SK-N-SH (cell line): ENCODE measurements around the gene DEXI. TPM values are rescaled to one million over a fixed set of nuclear protein-coding genes. Genes with fewer than 3 reads are reported as not detected.
"Not testable (repeated sequence)": the region's sequence is repeated elsewhere in the genome, so short reads cannot be mapped to it uniquely, and the experiment has no call there.

Experiments used
- CTCF ChIA-PET: fragments of 300-600, 350-600 bp; formaldehyde crosslinking; extraction: SDS; loops from one replicate; lab custom pipeline; 2021; lab: Yijun Ruan, JAX
- POLR2A ChIA-PET: fragments of 350-600 bp; sonication (Branson Sonifier 250); formaldehyde crosslinking; extraction: SDS; loops from one replicate; lab custom pipeline; 2020; ENCODE audit warnings: antibody characterized with exemption, inconsistent platforms; lab: Yijun Ruan, JAX
- DNase-seq: peaks from one replicate; pipeline ENCODE4 v3.0.0; 2012
- H2AFZ ChIP-seq: fragments of 200-600 bp; sonication (generic); 2 replicates; pipeline ENCODE4 v1.8.1; 2016; ENCODE audit warnings: antibody characterized with exemption, mild to moderate bottlenecking, low read depth
- H3F3A ChIP-seq: fragments of 200-600 bp; sonication (generic); replicated peaks from 2 replicates; pipeline ENCODE3; 2016; ENCODE audit warnings: antibody characterized with exemption, mild to moderate bottlenecking; ENCODE audit not compliant: insufficient read depth
- H3K27ac ChIP-seq, 2 experiments: fragments of 200-500 bp in 1 of 2; fragments of 200-600 bp in 1 of 2; sonication (Bioruptor generic) in 1 of 2; sonication (generic), shearing (Covaris generic) in 1 of 2; 2 replicates each; pipeline versions ENCODE4 v1.5.1 to v1.6.1; 2014 to 2016; ENCODE audit warnings: low read depth in 2 of 2, inconsistent platforms in 1 of 2, low read length in 1 of 2, mild to moderate bottlenecking in 1 of 2, mixed read lengths in 1 of 2
- H3K27me3 ChIP-seq: fragments of 200-600 bp; sonication (generic), shearing (Covaris generic); 2 replicates; pipeline ENCODE4 v1.6.1; 2016; ENCODE audit warnings: mixed run types; ENCODE audit not compliant: insufficient read depth
- H3K36me3 ChIP-seq, 2 experiments: fragments of 200-500 bp in 1 of 2; fragments of 200-600 bp in 1 of 2; sonication (Bioruptor generic) in 1 of 2; sonication (generic) in 1 of 2; replicated peaks in 1 of 2; 2 replicates each; pipeline versions ENCODE3 to v1.5.1; 2014 to 2016; ENCODE audit warnings: low read length in 1 of 2, mild to moderate bottlenecking in 1 of 2; ENCODE audit not compliant: insufficient read depth in 2 of 2, control insufficient read depth in 1 of 2
- H3K4me1 ChIP-seq, 2 experiments: fragments of 200-500 bp in 1 of 2; fragments of 200-600 bp in 1 of 2; sonication (Bioruptor generic) in 1 of 2; sonication (generic), shearing (Covaris generic) in 1 of 2; 2 replicates each; pipeline versions ENCODE4 v1.5.1 to v1.6.1; 2014 to 2016; ENCODE audit warnings: low read depth in 1 of 2, low read length in 1 of 2, mixed run types in 1 of 2; ENCODE audit not compliant: insufficient read depth in 2 of 2, control insufficient read depth in 1 of 2
- H3K4me2 ChIP-seq: fragments of 200-600 bp; sonication (generic), shearing (Covaris generic); 2 replicates; pipeline ENCODE4 v1.6.1; 2017; ENCODE audit warnings: mixed run types
- H3K4me3 ChIP-seq, 2 experiments: fragments of 200-500 bp in 1 of 2; fragments of 200-600 bp in 1 of 2; sonication (Bioruptor generic) in 1 of 2; sonication (generic), shearing (Covaris generic) in 1 of 2; 2 replicates each; pipeline versions ENCODE4 v1.5.1 to v1.8.1; 2014 to 2016; ENCODE audit warnings: low read depth in 2 of 2, inconsistent platforms in 1 of 2, low read length in 1 of 2, mild to moderate bottlenecking in 1 of 2, mixed read lengths in 1 of 2, moderate library complexity in 1 of 2
- H3K79me2 ChIP-seq: fragments of 200-600 bp; sonication (generic); 2 replicates; pipeline ENCODE4 v1.8.1; 2017; ENCODE audit warnings: mild to moderate bottlenecking; ENCODE audit not compliant: insufficient read depth
- H3K9ac ChIP-seq: fragments of 200-600 bp; sonication (generic); 2 replicates; pipeline ENCODE4 v1.6.1; 2017; ENCODE audit warnings: mixed run types
- H3K9me2 ChIP-seq: fragments of 200-600 bp; sonication (generic); 2 replicates; pipeline ENCODE4 v1.6.1; 2017; ENCODE audit warnings: mixed run types
- H3K9me3 ChIP-seq: fragments of 200-600 bp; sonication (generic); 2 replicates; pipeline ENCODE4 v1.6.1; 2017; ENCODE audit warnings: mixed run types, mild to moderate bottlenecking, moderate library complexity
- H4K20me1 ChIP-seq: fragments of 200-600 bp; sonication (generic); 2 replicates; pipeline ENCODE4 v1.6.1; 2017; ENCODE audit warnings: mild to moderate bottlenecking, mixed run types; ENCODE audit not compliant: insufficient read depth
- CHD2 ChIP-seq: fragments of 150-350 bp; IDR thresholded peaks from 2 replicates; pipeline ENCODE4 v1.6.1; 2018; ENCODE audit warnings: low read length; ENCODE audit not compliant: partially characterized antibody
- ELF1 ChIP-seq: IDR thresholded peaks from 2 replicates; pipeline ENCODE4 v1.4.0; 2012
- FOSL2 ChIP-seq: IDR thresholded peaks from 2 replicates; pipeline ENCODE4 v1.4.0; 2012; ENCODE audit warnings: low read depth, mild to moderate bottlenecking, moderate library complexity, borderline replicate concordance
- NFIC ChIP-seq: IDR thresholded peaks from 2 replicates; pipeline ENCODE4 v1.4.0; 2012; ENCODE audit warnings: borderline replicate concordance
- NRF1 ChIP-seq: IDR thresholded peaks from 2 replicates; pipeline ENCODE4 v1.6.1; 2012; ENCODE audit warnings: low read depth, mild to moderate bottlenecking, low read length
- POLR2AphosphoS5 ChIP-seq: IDR thresholded peaks from 2 replicates; pipeline ENCODE4 v1.6.1; 2012; ENCODE audit warnings: low read depth, low read length
- RAD21 ChIP-seq: IDR thresholded peaks from 2 replicates; pipeline ENCODE4 v1.6.1; 2012; ENCODE audit warnings: mild to moderate bottlenecking, low read length
- RFX5 ChIP-seq: IDR thresholded peaks from 2 replicates; pipeline ENCODE4 v1.6.1; 2012; ENCODE audit warnings: mild to moderate bottlenecking, improper control_type of control experiment, low read length
- SIN3A ChIP-seq: IDR thresholded peaks from 2 replicates; pipeline ENCODE4 v1.6.1; 2012; ENCODE audit warnings: low read depth, mild to moderate bottlenecking, low read length, moderate library complexity, borderline replicate concordance
- TAF1 ChIP-seq: IDR thresholded peaks from 2 replicates; pipeline ENCODE4 v1.6.1; 2012; ENCODE audit warnings: low read depth, mild to moderate bottlenecking, low read length, moderate library complexity, borderline replicate concordance
- WGBS: methylation state at CpG from one replicate; pipeline ENCODE4 v1.1.6; 2017; ENCODE audit warnings: low lambda C conversion rate; 5-methylcytosine and 5-hydroxymethylcytosine counted together
- polyA plus RNA-seq, 3 experiments: library from polyadenylated mRNA; depleted of rRNA; stranded (reverse); fragments of >200 nt; gene quantifications; 2 replicates each; pipeline ENCODE4 v1.2.3, GENCODE V29; 2012
- TF ChIP-seq, protein P1 (sequence below): IDR thresholded peaks from 2 replicates; pipeline ENCODE4 v1.4.0; 2012; ENCODE audit warnings: low read depth

DEXI gene
- polyA plus RNA-seq, 1 of the 3 experiments (the other 2 are of a cell fraction) = 55.5 TPM

- Histone ChIP-seq H4K20me1 (peaks cover 45% of the 10 kb centered on the region), H3K79me2 (peaks cover 31% of the 10 kb centered on the region), H3K9ac (no peak overlapping the region), H3F3A (no peaks in the 10 kb centered on the region), H3K4me2 (no peak overlapping the region), H3K9me3 (no peaks in the 10 kb centered on the region), H3K4me3 (no peak overlapping the region), H3K27me3 (no peaks in the 10 kb centered on the region), H3K36me3 (peaks cover 8 to 23% of the 10 kb centered on the region in 2 experiments), H3K27ac (no peak overlapping the region), H3K9me2 (no peaks in the 10 kb centered on the region), H3K4me1 (peaks cover 0 to 10% of the 10 kb centered on the region in 2 experiments; a peak in 1 of 4 replicates), H2AFZ (no peak overlapping the region)
- TF ChIP-seq, protein P1, sequence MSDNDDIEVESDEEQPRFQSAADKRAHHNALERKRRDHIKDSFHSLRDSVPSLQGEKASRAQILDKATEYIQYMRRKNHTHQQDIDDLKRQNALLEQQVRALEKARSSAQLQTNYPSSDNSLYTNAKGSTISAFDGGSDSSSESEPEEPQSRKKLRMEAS = no peak
- ChIA-PET CTCF (interaction anchor here (0.6 to 0.9 kb wide), 2 partner anchors 11 to 12 kb away, joined by 3 read pairs; no protein-coding TSS in a partner anchor), POLR2A (no interaction called here)
- WGBS = 91% methylated on average over 13 of the region's 15 CpGs
- no peak for DNase-seq
Measured at GRCh38 chr16:10929853-10930754, 12.2 kb downstream of the DEXI start.

GRCh38 chr16:10929097-10929496 lies 13.2 kb downstream of the DEXI start:
- 90% methylated on average over 11 of the region's 12 CpGs for WGBS
- CTCF ChIA-PET, POLR2A ChIA-PET: not testable (repeated sequence)

DNA sequence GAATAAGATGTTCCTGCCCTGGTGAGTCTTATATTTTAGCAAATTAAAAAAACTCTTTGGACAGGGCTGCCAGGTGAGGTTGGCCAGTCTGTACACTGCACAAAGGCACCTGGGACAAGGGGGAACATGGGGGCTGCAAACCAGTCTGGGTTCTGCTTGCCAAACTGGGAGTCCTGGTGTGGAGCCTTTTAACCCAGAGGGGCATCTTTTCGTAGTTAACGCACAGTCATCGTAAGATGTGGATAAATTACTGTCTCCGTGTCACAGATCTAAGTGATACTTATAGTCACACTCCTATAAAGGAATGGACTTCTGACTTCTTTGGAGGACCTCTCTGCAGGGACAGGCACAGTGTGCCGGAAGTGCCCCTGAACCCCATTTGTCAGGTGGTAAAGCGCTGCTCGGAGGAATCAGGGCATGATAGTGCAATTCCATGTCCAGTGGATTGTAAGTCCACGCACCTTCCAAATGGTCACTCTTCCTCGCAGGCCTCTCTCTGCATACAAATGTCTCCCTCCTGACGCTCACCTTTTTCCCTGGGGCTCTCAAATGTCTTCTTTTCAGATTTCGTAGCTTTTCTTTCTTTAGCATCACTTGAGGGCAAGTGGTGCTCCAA lies 14.7 kb downstream of the DEXI start:
- peaks cover 20% of the 10 kb centered on the region for H4K20me1 ChIP-seq
- DNase-seq = no peak
- POLR2A ChIA-PET = no interaction called here
- no peak overlapping the region for H3K4me2 ChIP-seq
- no peak overlapping the region for H2AFZ ChIP-seq
- H3K9ac ChIP-seq = no peak overlapping the region
- TF ChIP-seq CHD2 (no peak), NRF1 (no peak), POLR2AphosphoS5 (no peak), SIN3A (no peak), ELF1 (no peak), RFX5 (no peak), NFIC (no peak), RAD21 (no peak), FOSL2 (no peak), TAF1 (no peak)
- no peak overlapping the region for H3K4me3 ChIP-seq
- H3K9me2 ChIP-seq = no peaks in the 10 kb centered on the region
- H3K36me3 ChIP-seq = peaks cover 5 to 22% of the 10 kb centered on the region in 2 experiments
- no peaks in the 10 kb centered on the region for H3K4me1 ChIP-seq
- H3K27me3 ChIP-seq = no peaks in the 10 kb centered on the region
- WGBS = 96% methylated on average over 9 of the region's 11 CpGs
- 0 out of 2 replicates have a peak, but pooled peaks cover 6% of the 10 kb centered on the region for H3K79me2 ChIP-seq
- no peak overlapping the region for H3K27ac ChIP-seq
- CTCF ChIA-PET = interaction anchor here (1.6 kb wide), 1 partner anchor 9 kb away, joined by 9 read pairs; no protein-coding TSS in a partner anchor
- no peaks in the 10 kb centered on the region for H3F3A ChIP-seq
- no peaks in the 10 kb centered on the region for H3K9me3 ChIP-seq

More at GRCh38 chr16:10929097-10929496, 13.2 kb downstream of the DEXI start:
- not testable (repeated sequence) for H3K9ac ChIP-seq, H3F3A ChIP-seq, H3K9me3 ChIP-seq, H3K4me1 ChIP-seq, H3K4me3 ChIP-seq, H3K27ac ChIP-seq, H2AFZ ChIP-seq, DNase-seq, H3K4me2 ChIP-seq, H3K9me2 ChIP-seq, H3K27me3 ChIP-seq
- Histone ChIP-seq H3K36me3 (peaks cover 8 to 26% of the 10 kb centered on the region in 2 experiments), H3K79me2 (peaks cover 21% of the 10 kb centered on the region), H4K20me1 (peaks cover 35% of the 10 kb centered on the region)
